IMR-90 (cell line): ENCODE measurements around the gene ZPBP2.

Experiments used
- MXI1 ChIP-seq: IDR thresholded peaks from 2 replicates; pipeline ENCODE4 v1.6.1; 2012; ENCODE audit warnings: low read depth, mild to moderate bottlenecking, low read length, moderate library complexity, borderline replicate concordance
- POLR2A ChIP-seq: IDR thresholded peaks from 2 replicates; pipeline ENCODE4 v1.6.1; 2012; ENCODE audit warnings: mild to moderate bottlenecking, low read depth, low read length
- RAD21 ChIP-seq: IDR thresholded peaks from 2 replicates; pipeline ENCODE4 v1.6.1; 2012; ENCODE audit warnings: low read length, improper control_type of control experiment

- no peak for TF ChIP-seq RAD21
- TF ChIP-seq POLR2A: no peak
- no peak for TF ChIP-seq MXI1
Measured at GRCh38 chr17:39846205-39846604, 21.8 kb upstream of the ZPBP2 start.
